Colonic mucosa (tissue), 4 donors: ENCODE data around the gene NUDT4. TPM values are rescaled to one million over a fixed set of nuclear protein-coding genes. Genes with fewer than 3 reads are reported as not detected.

Experiments used
- DNase-seq: peaks from one replicate; pipeline ENCODE4 v3.0.0-alpha.2; 2020
- H3K27ac ChIP-seq: fragments of 200-600 bp; one replicate; pipeline ENCODE4 v1.8.0; 2021
- H3K27me3 ChIP-seq: fragments of 200-600 bp; one replicate; pipeline ENCODE4 v1.8.0; 2021
- H3K36me3 ChIP-seq: fragments of 200-600 bp; one replicate; pipeline ENCODE4 v1.8.0; 2021
- H3K4me1 ChIP-seq: fragments of 200-600 bp; one replicate; pipeline ENCODE4 v1.8.0; 2021; ENCODE audit warnings: mild to moderate bottlenecking
- H3K4me3 ChIP-seq: fragments of 200-600 bp; one replicate; pipeline ENCODE4 v1.8.0; 2021
- H3K9ac ChIP-seq, 2 donors: one replicate each; pipeline ENCODE4 v1.7.0; 2013; ENCODE audit warnings: control low read depth in 2 of 2, low read depth in 2 of 2, low read length in 2 of 2
- H3K9me3 ChIP-seq: fragments of 200-600 bp; one replicate; pipeline ENCODE4 v1.8.0; 2021
- CTCF ChIP-seq: fragments of 200-600 bp; IDR thresholded peaks from one replicate; pipeline ENCODE4 v1.8.0; 2022; ENCODE audit warnings: antibody characterized with exemption, mild to moderate bottlenecking
- intact Hi-C: fragments of 100-400 bp; cut with DNase I; formaldehyde crosslinking; loops from one replicate; pipeline ENCODE4 v1.14.1; 2022
- total RNA-seq, 2 donors: library from RNA; stranded (reverse); fragmentation: NEBNext Ultra II Directional in 1 of 2; extraction: Animal tissue kit (Norgen Biotek cat#: 25700) in 1 of 2; gene quantifications; one replicate each; pipeline ENCODE4 v1.2.1, GENCODE V29; 2021
- donor health status: healthy.
- donor health status: DM: no; HTN: no; CAD: no.
- donor health status: DM: no; HTN: no; CAD: no.

Gene NUDT4
- total RNA-seq, result 100 to 1,000 TPM in 1 of 2 donors, 10 to 100 TPM in 1; 84.5 to 102 TPM

GRCh38 chr12:93377252-93378195, at the start of gene NUDT4:
NUDT4 (plus strand) TSS chr12:93377925; CDS start chr12:93378323, 398 bp downstream.
- intact Hi-C loops, result no loop called here
- no peak for TF ChIP-seq CTCF
- H3K27ac ChIP-seq, result peak within 1 kb of the TSS; percentile 82
- peak within 1 kb of the TSS; percentile 99 for H3K9ac ChIP-seq
- peak; percentile 99 for DNase-seq
- peaks cover 3% of the 10 kb centered on the region for H3K4me1 ChIP-seq
- peak within 1 kb of the TSS; percentile 64 for H3K4me3 ChIP-seq
- no peaks in the 10 kb centered on the region for H3K36me3 ChIP-seq
- no peaks in the 10 kb centered on the region for H3K9me3 ChIP-seq
- no peaks in the 10 kb centered on the region for H3K27me3 ChIP-seq

- no peaks in the 10 kb centered on the region for H3K9me3 ChIP-seq
- no peak for TF ChIP-seq CTCF
- no peaks in the 10 kb centered on the region for H3K27me3 ChIP-seq
- H3K27ac ChIP-seq, result no peak overlapping the region
- no peak overlapping the region for H3K4me3 ChIP-seq
- no peaks in the 10 kb centered on the region for H3K4me1 ChIP-seq
- intact Hi-C loops, result no loop called here
- no peak overlapping the region for H3K9ac ChIP-seq
- no peak for DNase-seq
- no peaks in the 10 kb centered on the region for H3K36me3 ChIP-seq
These were observed 44.7 kb upstream of the NUDT4 start for GRCh38 chr12:93333054-93333453.

- Histone ChIP-seq H3K27ac (no peak overlapping the region), H3K4me1 (no peaks in the 10 kb centered on the region), H3K36me3 (no peaks in the 10 kb centered on the region), H3K4me3 (no peak overlapping the region), H3K27me3 (no peaks in the 10 kb centered on the region), H3K9ac (no peak overlapping the region), H3K9me3 (no peaks in the 10 kb centered on the region)
- TF ChIP-seq CTCF, result no peak
- intact Hi-C loops, result no loop called here
- DNase-seq, result no peak
These were observed 43.9 kb upstream of the NUDT4 start for GRCh38 chr12:93333828-93334227.

GRCh38 chr12:93335603-93336162, 42.0 kb upstream of the NUDT4 start:
- no peaks in the 10 kb centered on the region for H3K27me3 ChIP-seq
- no peak overlapping the region for H3K4me3 ChIP-seq
- H3K9me3 ChIP-seq, result no peaks in the 10 kb centered on the region
- no peaks in the 10 kb centered on the region for H3K36me3 ChIP-seq
- H3K9ac ChIP-seq, result no peak overlapping the region
- no peak overlapping the region for H3K27ac ChIP-seq
- no peak for DNase-seq
- no peaks in the 10 kb centered on the region for H3K4me1 ChIP-seq
- intact Hi-C loops, result no loop called here
- no peak for TF ChIP-seq CTCF

- H3K36me3 ChIP-seq, result no peaks in the 10 kb centered on the region
- no peaks in the 10 kb centered on the region for H3K4me1 ChIP-seq
- intact Hi-C loops, result no loop called here
- H3K27ac ChIP-seq, result no peak overlapping the region
- H3K9me3 ChIP-seq, result no peaks in the 10 kb centered on the region
- H3K4me3 ChIP-seq, result no peak overlapping the region
- no peak overlapping the region for H3K9ac ChIP-seq
- TF ChIP-seq CTCF, result no peak
- no peaks in the 10 kb centered on the region for H3K27me3 ChIP-seq
- no peak for DNase-seq
These were observed 41.4 kb upstream of the NUDT4 start for GRCh38 chr12:93336291-93336741.
